ENCODE data around the gene CCDC83. TPM values are rescaled to one million over a fixed set of nuclear protein-coding genes. Genes with fewer than 3 reads are reported as not detected.

The CCDC83 gene
- total RNA-seq, 1 experiment from 2014 or later = not detected

- no peak for TF ChIP-seq CTCF (conservative IDR thresholded peaks at IDR 0.05)
- H4K91ac ChIP-seq (ENCODE audit: insufficient read length, low read depth, low read length) = no peak overlapping the region
- WGBS (ENCODE audit: extremely low coverage, insufficient read length, low lambda C conversion rate) = 100% methylated on average over 1 of the region's 1 CpG
- no peak overlapping the region for H4K8ac ChIP-seq (replicated peaks; ENCODE audit: insufficient read length, low read depth, low read length)
- H3K36me3 Mint-ChIP-seq (ENCODE audit: insufficient read depth in 1 of 3, low read depth in 3 of 3) = no peaks in the 10 kb centered on the region
- H4K20me1 ChIP-seq (ENCODE audit: control insufficient read depth, insufficient read depth, insufficient read length) = no peaks in the 10 kb centered on the region
- H3K9me3 ChIP-seq (ENCODE audit: control insufficient read depth, low read depth, low read length) = no peaks in the 10 kb centered on the region
- no peak overlapping the region for H3K18ac ChIP-seq (ENCODE audit: insufficient read length, low read depth, low read length)
- no peaks in the 10 kb centered on the region for H3K4me1 Mint-ChIP-seq
- H3K56ac ChIP-seq (ENCODE audit: insufficient read length, low read depth, low read length) = no peak overlapping the region
- H3K23me2 ChIP-seq (ENCODE audit: insufficient read length, low read depth, low read length, poor library complexity, severe bottlenecking) = no peaks in the 10 kb centered on the region
- H3K4me1 ChIP-seq (ENCODE audit: insufficient read depth, low read length) = no peaks in the 10 kb centered on the region
- no peak overlapping the region for H2AK5ac ChIP-seq (ENCODE audit: insufficient read length, low read length)
- H3K14ac ChIP-seq (ENCODE audit: insufficient read depth, low read length) = no peak overlapping the region
- no peak overlapping the region for H2BK5ac ChIP-seq (ENCODE audit: insufficient read length, low read length)
- H3K9ac ChIP-seq (ENCODE audit: extremely low read depth, insufficient read length, low read length) = no peak overlapping the region
- H3K27ac ChIP-seq (ENCODE audit: insufficient read length, low read depth, low read length) = no peak overlapping the region
- no peak overlapping the region for H2BK15ac ChIP-seq (ENCODE audit: low read depth, low read length)
- no peak overlapping the region for H3K4me2 ChIP-seq (ENCODE audit: insufficient read depth, insufficient read length, low read length)
- no peak overlapping the region for H2AFZ ChIP-seq (ENCODE audit: low read length)
- DNase-seq = no peak
- H3K27me3 Mint-ChIP-seq (ENCODE audit: low read depth) = no peaks in the 10 kb centered on the region
- H3K9me3 Mint-ChIP-seq = no peaks in the 10 kb centered on the region
- H2BK120ac ChIP-seq (ENCODE audit: low read depth, low read length, poor library complexity, severe bottlenecking) = no peak overlapping the region
- H2BK12ac ChIP-seq (ENCODE audit: insufficient read length, low read depth, low read length) = no peak overlapping the region
- H3K4ac ChIP-seq (ENCODE audit: low read depth, low read length) = no peak overlapping the region
- H2BK20ac ChIP-seq (ENCODE audit: low read depth, low read length, poor library complexity, severe bottlenecking) = no peak overlapping the region
- no peak overlapping the region for H3T11ph ChIP-seq (ENCODE audit: low read length)
- H3K4me3 Mint-ChIP-seq = no peak overlapping the region
- no peaks in the 10 kb centered on the region for H3K79me2 ChIP-seq (ENCODE audit: insufficient read depth, low read length)
- no peaks in the 10 kb centered on the region for H3K79me1 ChIP-seq (ENCODE audit: insufficient read depth, low read depth, low read length, poor library complexity, severe bottlenecking)
- no peak overlapping the region for H3K23ac ChIP-seq (ENCODE audit: insufficient read length, low read depth, low read length)
- H3K27me3 ChIP-seq (ENCODE audit: insufficient read depth, low read length) = no peaks in the 10 kb centered on the region
- H4K5ac ChIP-seq (ENCODE audit: insufficient read length, low read depth, low read length) = no peak overlapping the region
- H3K27ac Mint-ChIP-seq = no peak overlapping the region
Measured at GRCh38 chr11:85875505-85875904, 20.3 kb downstream of the CCDC83 start.

All from H9 (cell line).